Renal cortical epithelial cell (primary cell): ENCODE measurements around the gene HPSE2. TPM values are rescaled to one million over a fixed set of nuclear protein-coding genes. Genes with fewer than 3 reads are reported as not detected.
"Not testable (repeated sequence)": the region's sequence is repeated elsewhere in the genome, so short reads cannot be mapped to it uniquely, and the experiment has no call there.

ENCODE experiments used
- DNase-seq: peaks from one replicate; pipeline ENCODE4 v3.0.0-alpha.2; 2011; ENCODE audit warnings: low read depth
- total RNA-seq: library from RNA; depleted of rRNA; stranded (reverse); fragments of >200 nt; gene quantifications from 2 replicates; pipeline ENCODE4 v1.2.3, GENCODE V29; 2014

HPSE2 gene
- total RNA-seq, 1 donor from 2014 or later: not detected

GRCh38 chr10:98502535-98502934, 733.1 kb downstream of the HPSE2 start:
- not testable (repeated sequence) for DNase-seq

GRCh38 chr10:98492763-98493162, 742.9 kb downstream of the HPSE2 start:
- DNase-seq: no peak

GRCh38 chr10:98489561-98490481, 745.8 kb downstream of the HPSE2 start:
- no peak for DNase-seq

DNA sequence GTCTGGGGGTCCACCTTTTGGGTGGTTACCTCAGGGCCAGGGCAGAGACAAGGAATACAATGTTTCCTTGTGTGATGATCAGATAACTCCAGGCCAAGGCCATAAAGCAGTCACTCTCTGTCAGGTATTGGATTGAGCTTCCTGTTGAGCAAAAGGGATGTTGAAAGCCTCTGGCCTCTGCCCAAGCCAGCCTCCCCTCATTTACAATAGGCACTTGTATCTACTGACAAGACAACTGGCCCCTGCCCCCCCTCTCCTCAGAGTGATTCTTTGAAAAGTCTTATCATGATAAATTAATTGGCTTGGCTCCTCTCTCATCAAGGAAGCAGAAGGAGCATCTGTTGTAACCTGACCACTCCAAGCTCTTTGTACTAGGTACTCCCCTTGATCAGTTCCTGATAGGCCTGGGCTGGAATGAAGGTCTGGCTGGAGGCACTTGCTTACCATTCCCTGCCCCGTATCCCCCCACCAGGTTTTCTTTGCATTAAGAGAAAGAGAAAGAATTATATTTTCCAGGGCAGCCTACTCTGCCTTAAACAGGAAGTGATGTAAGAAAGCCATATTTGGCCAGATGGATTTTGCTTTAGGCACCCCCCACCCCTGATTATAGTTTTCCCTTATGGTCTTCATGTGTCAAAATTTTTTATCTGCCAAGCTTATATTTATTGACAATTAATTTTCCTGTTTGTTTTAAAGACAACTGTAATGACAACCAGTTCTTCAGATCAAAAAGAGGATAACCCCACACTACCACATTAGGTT, 746.8 kb downstream of the HPSE2 start:
- DNase-seq: no peak

DNA sequence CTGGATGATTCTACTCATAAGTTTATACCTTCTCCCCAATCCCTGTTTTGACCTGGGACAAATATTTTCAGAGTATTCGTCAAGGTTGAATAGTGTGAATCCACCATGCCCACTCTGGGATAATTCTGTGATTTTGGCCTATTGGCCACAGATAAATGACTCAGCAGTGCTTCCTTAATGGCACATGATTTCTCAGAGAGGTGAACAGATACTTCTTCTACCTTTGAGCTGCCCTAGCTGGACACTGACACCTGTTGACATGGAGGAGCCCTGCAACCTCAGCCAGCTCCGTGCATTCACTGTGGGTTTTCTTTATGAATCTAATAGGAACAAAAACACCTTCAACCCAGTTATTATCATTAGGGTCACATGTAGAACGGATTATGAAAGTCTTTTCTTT, 748.0 kb downstream of the HPSE2 start:
- no peak for DNase-seq

- no peak for DNase-seq
Measured at GRCh38 chr10:98486421-98486820, 749.2 kb downstream of the HPSE2 start.

DNA sequence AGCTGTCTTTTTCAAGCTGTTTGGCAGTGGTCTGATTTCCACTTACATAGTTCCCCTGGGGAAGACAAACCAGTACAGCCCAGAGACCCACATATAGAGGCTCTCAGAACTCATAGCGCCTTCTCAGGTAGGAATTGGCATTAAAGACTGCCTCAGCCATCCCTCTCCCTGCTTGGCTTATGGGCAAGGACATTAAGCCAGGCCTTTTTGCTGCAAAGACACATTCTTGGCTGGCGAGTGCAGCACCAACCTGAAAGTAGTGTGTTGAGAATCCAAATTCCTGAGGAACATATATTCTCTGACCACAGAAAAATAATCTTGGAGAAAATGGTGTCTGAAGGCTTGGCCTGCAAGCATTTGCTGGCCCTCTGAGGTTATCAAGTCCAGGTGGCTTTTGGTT, 749.7 kb downstream of the HPSE2 start:
- no peak for DNase-seq

DNA sequence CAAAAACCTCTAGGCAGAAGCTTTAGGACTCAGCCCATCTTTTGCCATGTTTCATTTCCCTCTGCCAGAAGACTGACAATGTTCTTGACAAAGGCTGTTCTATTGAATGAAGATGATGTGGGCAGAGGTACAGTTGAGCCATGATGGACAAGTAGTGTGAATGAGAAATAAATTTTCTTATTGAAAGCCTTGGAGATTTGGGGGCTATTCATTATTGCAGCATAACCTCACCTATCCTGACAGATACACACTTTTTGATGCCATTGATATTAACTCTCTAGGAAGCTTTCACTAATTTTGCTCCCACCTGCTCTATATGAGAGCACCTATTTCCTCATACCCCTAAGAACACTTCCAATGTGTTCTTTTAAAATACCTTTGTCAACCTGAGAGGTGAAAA, 752.0 kb downstream of the HPSE2 start:
- no peak for DNase-seq

DNA sequence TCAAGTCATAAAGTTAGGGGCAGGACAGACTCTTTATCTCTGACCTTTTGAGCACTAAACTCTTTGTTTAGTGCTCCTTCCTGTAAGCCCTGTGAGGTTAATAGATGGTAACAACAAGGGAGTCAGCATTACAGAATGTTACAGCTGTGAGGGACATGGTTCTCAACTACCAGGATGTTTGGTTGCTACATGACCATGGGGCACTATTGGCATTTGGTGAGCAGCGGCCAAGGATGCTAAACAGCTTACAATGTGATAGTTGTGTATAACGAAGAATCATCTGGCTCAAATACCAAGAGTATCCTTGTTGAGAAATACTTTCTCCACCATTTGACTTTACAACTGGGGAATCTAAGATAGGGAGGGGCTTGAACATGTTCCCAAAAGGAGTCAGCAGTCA, 753.6 kb downstream of the HPSE2 start:
- no peak for DNase-seq

GRCh38 chr10:98481404-98481945, 754.2 kb downstream of the HPSE2 start:
- no peak for DNase-seq

DNA sequence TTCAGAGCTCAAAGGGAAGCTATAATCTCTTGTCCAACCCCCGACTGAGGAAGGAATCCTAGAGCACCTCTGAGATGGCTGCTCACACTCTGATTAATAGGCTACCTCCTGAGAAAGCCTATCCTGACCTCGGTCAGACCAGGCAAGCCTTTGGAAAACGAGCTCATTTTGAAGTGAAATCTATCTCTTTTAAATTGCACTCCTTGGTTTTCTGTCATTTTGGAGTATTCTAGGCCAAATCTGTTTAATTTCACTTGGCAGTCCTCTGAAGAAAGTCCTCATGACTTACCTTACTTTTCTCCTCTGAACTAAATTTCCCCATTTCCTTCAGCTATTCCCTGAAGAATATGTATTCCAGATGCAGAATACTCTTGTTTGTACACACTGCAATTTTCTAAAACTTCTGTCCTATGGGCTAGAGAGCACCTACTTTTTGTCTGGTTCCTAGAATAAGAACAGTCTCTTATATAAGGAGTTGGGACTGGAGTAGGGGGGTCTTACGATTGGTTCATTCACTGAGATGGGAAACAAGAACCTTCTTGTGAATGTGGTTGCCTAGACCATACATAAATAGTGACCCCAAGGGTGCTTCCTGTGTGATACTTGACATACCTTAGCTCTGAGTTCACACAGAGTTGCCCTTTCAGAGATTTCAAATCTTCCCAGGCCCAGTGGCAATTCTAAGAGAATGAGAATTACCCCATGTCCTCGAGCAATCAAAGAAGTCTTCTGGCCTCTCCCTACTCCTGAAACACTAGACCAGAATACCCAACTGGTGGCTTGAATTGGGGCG, 757.0 kb downstream of the HPSE2 start:
- DNase-seq: no peak

DNA sequence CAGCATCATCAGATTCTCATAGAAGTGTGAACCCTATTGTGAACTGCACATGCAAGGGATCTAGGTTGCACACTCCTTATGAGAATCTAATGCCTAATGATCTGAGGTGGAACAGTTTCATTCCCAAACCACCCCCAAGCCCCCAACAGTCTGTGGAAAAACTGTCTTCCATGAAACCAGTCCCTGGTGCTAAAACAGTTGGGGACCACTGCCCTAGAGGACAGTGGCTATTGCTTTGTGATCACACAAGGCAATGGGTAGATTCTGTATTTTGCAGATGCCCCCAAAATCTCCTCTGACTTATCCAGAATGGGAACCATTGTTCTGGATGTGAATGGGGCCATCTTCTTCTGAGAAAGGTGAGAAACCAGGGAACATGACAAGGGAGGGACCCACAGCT, 757.8 kb downstream of the HPSE2 start:
- DNase-seq: no peak

- no peak for DNase-seq
Measured at GRCh38 chr10:98474628-98475027, 761.0 kb downstream of the HPSE2 start.

DNA sequence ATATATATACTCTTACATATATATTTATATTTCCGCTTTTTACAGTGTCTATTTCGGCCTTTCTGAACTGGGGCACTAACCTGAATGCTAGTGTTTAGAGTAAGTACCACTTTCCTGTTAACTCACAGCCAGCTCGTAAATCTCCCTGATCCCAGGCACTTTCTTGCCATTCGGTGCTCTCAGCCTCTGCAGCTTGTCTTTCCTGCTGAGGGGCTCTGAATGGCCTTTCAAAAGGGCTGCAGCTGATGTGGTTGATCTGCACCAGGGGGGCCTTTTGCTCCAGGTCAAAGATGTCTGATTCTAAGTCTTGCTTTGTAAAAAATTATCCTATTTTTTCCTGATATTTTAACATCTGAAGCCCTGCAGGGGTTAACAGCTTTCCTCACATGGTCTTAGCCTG, 763.5 kb downstream of the HPSE2 start:
- DNase-seq: no peak

GRCh38 chr10:98470850-98471249, 764.8 kb downstream of the HPSE2 start:
- no peak for DNase-seq

GRCh38 chr10:98469001-98469931, 766.4 kb downstream of the HPSE2 start:
- DNase-seq: no peak

- DNase-seq: peak; percentile 76
Measured at GRCh38 chr10:98467506-98468318, 767.9 kb downstream of the HPSE2 start.

- DNase-seq: no peak
Measured at GRCh38 chr10:98466861-98467505, 768.7 kb downstream of the HPSE2 start.

DNA sequence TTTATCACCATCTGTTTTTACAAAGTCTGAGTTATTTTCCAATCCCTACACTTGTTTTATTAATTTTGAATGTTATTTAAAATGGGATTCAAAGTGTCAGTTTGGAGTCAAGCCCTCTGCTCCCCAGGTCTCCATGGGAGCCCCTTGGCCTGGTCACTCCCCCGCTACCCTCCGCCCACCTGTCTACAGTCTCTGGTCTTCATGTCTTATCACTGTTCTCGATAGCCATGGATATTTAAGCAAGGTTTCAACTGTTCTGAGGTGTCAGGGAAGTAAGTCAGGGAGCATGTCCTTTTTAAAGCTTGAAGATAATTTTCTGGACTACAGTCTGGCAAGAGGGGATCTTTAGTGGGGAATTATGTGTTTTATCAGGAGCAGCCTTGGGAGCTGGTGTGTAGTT, 769.8 kb downstream of the HPSE2 start:
- no peak for DNase-seq
